Measurements from ENCODE around the gene EGLN1. TPM values are rescaled to one million over a fixed set of nuclear protein-coding genes. Genes with fewer than 3 reads are reported as not detected.

Gene EGLN1
- total RNA-seq, 1 donor from 2014 or later: 16.7 TPM

- ATAC-seq: peak; percentile 0
Measured at GRCh38 chr1:231420959-231421545, 1.0 kb downstream of the EGLN1 start.

GRCh38 chr1:231420299-231420958, 1.7 kb downstream of the EGLN1 start:
- ATAC-seq: no peak

- ATAC-seq: no peak
Measured at GRCh38 chr1:231419738-231420298, 2.3 kb downstream of the EGLN1 start.

DNA sequence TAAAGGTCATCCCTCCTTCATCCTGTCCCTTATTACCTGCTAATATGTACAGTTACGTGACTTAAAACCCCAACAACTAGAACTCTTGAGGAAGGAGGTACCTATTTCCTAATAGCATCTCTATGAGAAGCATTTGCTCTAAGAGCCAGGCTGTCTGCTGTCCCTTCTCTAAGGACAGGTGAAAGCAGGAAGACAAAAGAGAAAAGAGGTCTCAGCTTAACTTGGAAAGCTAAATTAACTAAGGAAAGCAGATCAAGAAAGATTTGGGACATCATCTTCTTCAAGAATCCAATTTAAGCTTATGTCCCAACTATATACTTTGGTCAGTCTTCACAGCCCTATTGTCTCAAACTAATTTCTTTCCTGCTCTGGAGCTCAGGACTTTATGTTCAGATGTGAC, 2.9 kb downstream of the EGLN1 start:
- no peak for ATAC-seq

DNA sequence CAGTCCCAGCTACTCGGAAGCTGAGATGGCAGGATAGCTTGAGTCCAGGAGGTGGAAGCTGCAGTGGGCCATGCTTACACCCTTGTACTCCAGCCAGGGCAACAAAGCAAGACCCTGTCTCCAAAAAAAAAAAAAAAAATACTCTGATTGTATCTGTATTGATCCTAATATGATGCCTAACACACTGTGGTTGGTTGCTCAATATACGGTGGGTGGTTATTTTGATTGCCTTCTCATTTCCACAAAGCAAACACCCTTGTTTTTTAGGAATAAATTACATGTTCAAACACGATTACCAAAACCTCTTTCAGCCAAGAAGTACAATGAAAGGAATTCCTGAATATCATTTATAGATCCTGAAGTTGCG, 3.4 kb downstream of the EGLN1 start:
- no peak for ATAC-seq

DNA sequence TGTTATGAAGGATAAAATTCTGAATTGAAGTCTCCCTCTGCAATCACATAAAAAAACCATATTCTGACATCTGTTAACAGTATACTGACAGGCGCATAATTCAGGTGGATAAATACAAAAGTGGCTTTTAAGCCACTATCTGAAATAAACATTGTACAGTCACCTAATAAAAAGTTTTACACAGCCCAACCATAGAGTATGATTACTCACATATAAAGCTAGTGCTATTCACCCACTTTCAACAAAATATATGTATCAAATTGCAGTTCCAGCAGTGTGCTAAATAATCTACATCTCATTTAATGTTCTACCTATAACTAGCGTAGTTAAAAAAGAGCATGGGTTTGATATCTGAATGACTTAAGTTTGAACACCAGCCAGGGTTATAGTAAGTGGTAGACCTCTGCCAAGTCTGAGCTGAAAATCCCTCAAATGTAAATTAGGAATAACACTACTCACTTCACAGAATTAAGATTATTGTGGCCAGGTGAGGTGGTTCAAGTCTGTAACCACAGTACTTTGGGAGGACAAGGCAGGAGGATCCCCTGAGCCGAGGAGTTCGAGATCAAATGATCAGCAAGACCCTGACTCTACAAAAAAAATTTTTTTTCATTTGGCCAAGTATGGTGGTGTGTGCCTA, 3.9 kb downstream of the EGLN1 start:
- no peak for ATAC-seq

DNA sequence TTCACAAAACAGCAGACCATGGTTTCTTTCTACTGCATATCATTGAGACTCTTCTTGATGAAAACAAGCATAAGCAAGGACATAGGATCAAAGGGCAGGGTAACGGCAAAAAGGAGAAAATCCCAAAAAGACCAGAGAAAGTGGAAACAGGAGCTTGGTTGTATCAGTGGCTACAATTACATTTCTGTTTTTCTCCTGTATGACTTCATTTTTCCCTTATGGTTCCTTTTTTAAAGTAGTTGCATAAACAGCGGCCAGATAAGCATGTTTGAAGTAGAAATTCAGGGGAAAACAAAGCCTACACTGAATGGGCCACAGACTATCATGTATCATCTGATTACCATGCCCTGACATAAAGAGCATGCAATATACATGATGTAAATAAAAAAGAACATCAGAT, 4.6 kb downstream of the EGLN1 start:
- ATAC-seq: no peak

DNA sequence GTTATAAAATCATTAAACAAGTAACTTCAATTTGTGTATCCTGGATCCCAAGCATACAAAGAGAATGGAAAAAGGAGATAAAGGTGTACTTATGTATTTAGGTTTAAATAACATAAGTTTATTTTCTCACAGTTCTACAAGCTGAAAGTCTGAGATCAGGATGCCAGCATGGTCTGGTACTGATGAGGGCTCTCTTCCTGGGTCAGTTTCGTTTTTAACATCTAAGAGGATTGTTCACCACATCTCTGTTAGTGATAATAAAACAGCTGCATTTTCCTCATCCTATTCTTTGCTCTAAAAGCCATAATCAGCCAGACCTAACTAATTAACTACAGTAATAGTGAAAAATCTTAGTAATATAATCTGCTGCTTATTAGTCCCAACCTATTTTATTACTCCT, 5.2 kb downstream of the EGLN1 start:
- no peak for ATAC-seq

DNA sequence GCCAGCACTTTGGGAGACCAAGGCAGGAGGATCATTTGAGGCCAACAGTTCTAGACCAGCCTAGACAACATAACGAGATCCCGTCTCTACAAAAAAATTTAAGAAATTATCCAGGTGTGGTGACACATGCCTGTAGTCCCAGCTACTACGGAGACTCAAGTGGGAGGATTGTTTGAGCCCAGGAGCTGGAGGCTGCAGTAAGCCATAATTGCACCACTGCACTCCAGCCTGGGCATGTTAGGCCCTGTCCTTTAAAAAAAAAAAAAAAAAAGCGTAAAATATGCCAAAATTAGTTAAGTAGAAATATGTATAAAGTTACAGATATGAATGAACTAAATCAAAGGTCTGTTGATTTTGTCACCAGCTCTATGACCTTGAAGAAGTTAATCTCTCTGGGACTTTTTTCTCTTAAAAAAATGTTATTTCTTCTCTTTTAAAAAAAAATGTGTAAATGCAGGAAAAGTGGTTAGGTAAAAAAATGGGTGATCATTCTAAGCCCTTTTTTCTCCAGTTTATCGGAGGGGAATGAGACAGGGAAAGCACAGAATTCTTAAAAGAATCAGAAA, 7.0 kb downstream of the EGLN1 start:
- no peak for ATAC-seq

- no peak for ATAC-seq
Measured at GRCh38 chr1:231414260-231415016, 7.6 kb downstream of the EGLN1 start.

- ATAC-seq: no peak
Measured at GRCh38 chr1:231413749-231414082, 8.4 kb downstream of the EGLN1 start.

DNA sequence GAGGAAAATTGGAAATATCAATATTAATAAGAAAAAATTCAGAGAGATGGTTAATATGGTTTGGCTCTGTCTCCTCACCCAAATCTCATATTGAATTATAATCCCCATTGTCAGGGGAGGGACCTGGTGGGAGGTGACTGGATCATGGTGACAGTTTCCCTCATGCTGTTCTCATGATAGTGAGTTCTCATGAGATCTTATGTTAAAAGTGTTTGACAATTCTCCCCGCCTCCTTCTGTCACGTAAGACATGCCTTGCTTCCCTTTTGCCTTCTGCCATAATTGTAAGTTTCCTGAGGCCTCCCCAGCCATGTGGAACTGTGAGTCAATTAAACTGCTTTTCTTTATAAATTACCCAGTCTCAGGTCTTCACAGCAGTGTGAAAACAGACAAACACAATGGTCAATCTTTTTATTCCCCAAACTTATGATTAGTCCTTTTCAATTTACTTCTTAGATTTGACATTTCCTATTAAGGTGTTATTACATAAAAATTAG, 11.0 kb downstream of the EGLN1 start:
- no peak for ATAC-seq

GRCh38 chr1:231410036-231410612, 12.0 kb downstream of the EGLN1 start:
- no peak for ATAC-seq

GRCh38 chr1:231408528-231409094, 13.5 kb downstream of the EGLN1 start:
- ATAC-seq: no peak

DNA sequence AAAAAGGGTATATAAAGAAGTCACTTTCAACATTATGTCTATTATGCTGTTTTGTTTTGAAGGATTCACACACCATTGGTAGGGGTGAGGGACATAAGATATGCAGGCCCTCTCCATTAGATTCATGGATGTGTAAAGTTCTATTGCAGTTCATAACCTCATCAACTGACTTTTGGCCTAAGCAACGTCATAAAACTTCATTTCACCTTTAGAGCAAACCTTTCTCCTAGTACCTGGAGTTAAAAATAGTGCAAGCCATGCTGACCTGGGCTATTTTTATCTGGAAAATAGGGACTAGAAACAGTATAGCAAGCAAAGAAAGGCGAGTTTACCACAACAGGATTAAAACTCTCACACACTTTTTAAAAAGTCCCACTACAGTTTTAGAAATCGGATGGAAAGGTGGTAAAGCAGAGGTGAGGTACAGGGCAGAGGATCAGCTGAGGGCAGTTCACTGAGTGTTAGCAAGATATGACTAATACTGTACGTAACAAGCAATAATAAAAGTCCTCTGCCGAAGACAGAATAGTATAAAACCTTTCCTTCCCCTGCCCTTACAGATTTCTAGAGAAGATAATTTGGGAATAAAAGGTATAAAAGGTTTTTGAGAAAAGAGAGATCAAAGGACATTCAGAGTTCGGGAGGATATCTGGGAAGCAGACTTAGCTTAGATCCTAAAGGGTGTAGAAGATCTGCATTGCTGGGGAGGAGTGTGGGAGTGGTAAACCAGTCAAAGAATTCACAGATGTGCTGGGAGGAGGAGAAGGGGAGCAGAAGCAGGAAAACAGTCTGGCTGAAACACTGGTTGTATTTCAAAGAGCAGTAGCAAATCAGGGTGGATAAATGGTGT, 14.3 kb downstream of the EGLN1 start:
- ATAC-seq: peak; percentile 76

DNA sequence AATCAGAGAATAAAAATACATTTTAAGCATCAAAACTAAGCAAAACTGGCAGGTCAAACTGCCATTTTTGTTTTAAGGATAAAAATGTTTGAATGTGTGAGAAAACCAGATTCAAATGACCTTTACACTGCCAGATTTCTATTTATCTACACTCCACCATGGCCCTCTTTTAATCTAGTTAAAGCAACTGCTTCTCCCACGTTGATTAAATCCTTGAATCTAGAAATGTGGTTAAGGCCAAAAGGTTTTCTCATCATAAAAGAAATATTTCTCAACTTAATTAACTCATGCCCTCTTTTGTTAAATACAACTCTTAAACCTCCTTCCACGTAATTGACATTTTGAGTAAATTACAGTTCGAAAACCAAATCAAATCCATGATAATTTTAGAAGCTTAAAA, 15.0 kb downstream of the EGLN1 start:
- ATAC-seq: no peak

GRCh38 chr1:231404318-231404717, 17.8 kb downstream of the EGLN1 start:
- no peak for ATAC-seq

DNA sequence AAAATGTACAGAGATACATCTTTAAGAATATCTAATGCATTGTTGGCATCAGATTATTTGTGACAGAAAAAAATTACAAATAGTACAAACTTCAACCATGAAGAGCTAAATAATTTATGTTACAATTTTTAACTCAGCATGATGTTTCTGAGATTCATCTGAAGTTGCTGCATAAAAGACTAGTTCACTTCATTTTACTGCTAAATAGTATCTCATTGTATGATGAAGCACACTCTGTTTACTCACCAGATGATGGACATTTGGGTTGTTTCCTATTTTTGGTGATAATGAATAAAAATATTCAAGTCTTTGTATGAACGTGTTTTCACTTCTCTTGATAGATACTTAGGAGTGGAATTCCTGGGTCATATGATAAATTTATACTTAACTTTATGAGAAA, 20.6 kb downstream of the EGLN1 start:
- ATAC-seq: no peak

GRCh38 chr1:231397886-231398671, 24.0 kb downstream of the EGLN1 start:
- no peak for ATAC-seq

DNA sequence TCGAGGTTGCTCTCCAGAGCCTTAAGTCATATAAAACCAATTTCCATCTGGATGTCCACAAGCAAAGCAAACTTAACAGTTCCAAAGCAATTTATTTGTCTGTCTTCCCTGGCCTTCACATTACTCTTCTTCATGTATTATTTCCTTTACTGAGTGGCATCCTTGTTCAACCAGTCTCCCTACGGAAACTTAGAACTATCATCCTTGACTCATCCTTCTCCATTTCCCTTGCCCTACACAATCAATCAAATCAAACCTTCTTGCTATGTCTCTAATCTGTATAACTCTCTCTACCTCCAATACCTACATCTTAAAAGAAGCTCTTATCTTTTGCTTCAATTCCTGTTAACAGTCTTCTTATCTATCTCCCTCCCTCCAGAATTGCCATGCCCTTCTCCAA, 25.4 kb downstream of the EGLN1 start:
- ATAC-seq: peak; percentile 23

All from esophagus mucosa (tissue), 1 donor.